Activated T-helper 9 cell treated with anti-CD3 and anti-CD28 coated beads, Interleukin-2, amount 50 U/mL, for 16 hours (primary cell): Measurements from ENCODE around the gene B3GNT3.
"Not testable (repeated sequence)": the region's sequence is repeated elsewhere in the genome, so short reads cannot be mapped to it uniquely, and the experiment has no call there.

Experiments
- DNase-seq: peaks from one replicate; pipeline ENCODE4 v3.0.0-alpha.2; 2020; ENCODE audit warnings: low read depth

The B3GNT3 gene

DNA sequence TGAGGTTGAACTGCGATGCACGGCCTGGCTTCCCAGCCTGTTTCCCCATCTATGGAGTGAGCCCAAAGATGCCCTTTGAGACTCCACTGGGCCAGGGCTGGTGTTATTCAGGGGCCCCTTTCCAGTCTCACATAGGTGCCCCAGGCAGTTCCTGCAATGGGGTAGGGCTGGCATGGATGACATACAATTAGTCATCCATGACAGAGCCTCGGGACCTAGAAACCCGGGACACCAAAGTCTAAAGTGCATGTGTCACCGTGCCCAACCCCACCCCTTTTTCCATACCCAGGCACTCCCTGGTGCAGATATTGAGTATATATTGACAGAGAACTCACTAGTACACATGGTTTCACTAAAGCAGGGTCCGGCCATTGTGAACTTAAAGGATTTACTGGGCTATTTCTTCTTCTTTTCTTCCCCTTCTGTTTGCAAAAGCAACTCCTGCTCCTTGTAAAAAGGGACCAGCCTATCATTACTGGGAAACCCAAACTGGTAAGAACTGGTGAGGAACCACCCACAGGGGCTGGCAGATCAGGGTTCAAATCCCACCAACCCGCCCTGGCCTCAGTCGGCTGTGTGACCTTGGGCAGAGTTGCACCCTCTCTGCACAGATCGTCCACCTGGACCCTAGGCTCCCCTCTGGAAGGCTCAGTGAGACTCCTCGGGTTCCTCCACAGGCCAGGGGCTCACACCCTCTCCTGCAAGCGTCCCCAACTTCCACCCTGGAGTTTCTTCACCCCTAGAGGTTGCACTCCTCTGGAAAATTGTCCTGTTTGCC is 2.7 kb downstream of the B3GNT3 start:
- peak; percentile 27 for DNase-seq

DNA sequence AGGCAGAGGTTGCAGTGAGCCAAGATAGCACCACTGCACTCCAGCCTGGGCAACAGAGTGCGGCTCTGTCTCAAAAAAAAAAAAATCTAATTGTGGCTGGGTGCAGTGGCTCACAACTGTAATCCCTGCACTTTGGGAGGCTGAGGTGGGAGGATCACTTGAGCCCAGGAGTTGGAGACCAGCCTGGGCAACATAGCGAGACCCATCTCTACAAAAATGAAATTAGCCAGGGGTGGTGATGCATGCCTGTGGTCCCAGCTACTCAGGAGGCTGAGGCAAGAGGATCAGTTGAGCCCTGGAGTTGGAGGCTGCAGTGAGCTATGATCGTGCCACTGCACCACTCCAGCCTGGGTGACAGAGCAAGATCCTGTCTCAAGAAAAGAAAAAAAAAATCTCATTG is 3.7 kb downstream of the B3GNT3 start:
- not testable (repeated sequence) for DNase-seq

DNA sequence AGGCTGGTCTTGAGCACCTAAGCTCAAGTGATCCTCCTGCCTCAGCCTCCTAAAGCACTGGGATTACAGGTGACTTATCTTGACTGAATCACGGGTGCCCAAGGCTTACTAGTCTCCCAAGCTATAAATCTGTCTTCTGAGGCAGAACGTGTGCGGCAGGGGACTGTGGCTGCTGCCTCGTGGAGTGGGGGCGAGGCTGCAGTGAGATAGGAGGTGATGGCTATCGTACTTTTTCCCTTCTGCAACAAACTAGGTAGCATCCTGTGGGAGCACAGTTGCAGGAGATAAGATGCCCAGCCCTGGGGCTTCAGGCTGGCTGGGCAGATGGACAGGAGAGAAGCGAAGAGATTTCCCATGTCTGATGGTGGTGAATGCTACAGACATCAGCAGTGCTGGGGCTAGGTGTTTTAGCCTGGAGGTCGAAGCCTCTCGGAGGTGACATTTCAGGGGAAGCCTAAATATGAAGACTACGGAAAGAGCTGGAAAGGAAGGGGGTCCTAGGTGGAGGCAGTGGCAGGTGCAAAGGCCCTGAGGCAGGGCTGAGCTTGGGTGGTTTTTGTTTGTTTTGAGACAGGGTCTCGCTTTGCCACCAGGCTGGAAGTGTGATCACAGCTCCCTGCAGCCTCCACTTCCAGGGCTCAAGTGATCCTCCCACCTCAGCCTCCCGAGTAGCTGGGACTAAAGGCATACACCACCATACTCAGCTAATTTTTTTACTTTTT is 7.4 kb downstream of the B3GNT3 start:
- DNase-seq, result no peak

- DNase-seq, result no peak
These were observed 8.4 kb downstream of the B3GNT3 start for GRCh38 chr19:17803264-17803896.

DNA sequence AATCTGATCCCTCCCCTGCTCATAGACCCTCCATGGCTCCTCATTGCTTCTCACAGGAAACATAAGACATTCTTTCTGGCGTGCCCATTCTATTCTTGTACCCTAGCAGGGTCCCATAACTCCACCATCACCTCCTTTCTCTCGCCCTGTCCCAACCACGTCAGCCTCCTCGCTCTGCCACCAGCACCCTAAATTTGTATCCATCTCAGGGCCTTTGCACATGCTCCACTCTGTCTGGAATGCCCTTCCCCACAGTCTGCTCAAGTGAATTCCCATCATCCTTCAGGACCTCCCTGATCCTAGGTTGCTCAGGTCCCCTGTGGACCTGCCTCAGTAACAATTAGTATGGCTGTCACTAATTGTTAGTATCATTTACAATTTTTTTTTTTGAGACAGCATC is 10.5 kb downstream of the B3GNT3 start:
- no peak for DNase-seq

GRCh38 chr19:17806945-17807344 is 12.0 kb downstream of the B3GNT3 start:
- DNase-seq, result no peak

DNA sequence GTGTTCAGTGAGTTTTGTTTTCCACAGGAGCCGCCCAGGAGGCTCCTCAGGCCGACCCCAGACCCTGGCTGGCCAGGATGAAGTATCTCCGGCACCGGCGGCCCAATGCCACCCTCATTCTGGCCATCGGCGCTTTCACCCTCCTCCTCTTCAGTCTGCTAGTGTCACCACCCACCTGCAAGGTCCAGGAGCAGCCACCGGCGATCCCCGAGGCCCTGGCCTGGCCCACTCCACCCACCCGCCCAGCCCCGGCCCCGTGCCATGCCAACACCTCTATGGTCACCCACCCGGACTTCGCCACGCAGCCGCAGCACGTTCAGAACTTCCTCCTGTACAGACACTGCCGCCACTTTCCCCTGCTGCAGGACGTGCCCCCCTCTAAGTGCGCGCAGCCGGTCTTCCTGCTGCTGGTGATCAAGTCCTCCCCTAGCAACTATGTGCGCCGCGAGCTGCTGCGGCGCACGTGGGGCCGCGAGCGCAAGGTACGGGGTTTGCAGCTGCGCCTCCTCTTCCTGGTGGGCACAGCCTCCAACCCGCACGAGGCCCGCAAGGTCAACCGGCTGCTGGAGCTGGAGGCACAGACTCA is 12.9 kb downstream of the B3GNT3 start:
- DNase-seq, result no peak

GRCh38 chr19:17811103-17811502 is 16.2 kb downstream of the B3GNT3 start:
- no peak for DNase-seq

- no peak for DNase-seq
These were observed 16.7 kb downstream of the B3GNT3 start for GRCh38 chr19:17811681-17812080.

DNA sequence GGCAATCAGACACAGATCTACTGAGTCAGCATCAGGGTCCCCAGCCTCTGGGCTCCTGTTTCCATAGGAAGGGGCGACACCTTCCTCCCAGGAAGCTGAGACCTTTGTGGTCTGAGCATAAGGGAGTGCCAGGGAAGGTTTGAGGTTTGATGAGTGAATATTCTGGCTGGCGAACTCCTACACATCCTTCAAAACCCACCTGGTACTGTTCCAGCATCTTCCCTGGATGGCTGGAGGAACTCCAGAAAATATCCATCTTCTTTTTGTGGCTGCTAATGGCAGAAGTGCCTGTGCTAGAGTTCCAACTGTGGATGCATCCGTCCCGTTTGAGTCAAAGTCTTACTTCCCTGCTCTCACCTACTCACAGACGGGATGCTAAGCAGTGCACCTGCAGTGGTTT is 17.2 kb downstream of the B3GNT3 start:
- DNase-seq, result no peak

- no peak for DNase-seq
These were observed 22.9 kb downstream of the B3GNT3 start for GRCh38 chr19:17817668-17818363.

GRCh38 chr19:17821190-17821589 is 26.3 kb downstream of the B3GNT3 start, which contains the start of gene INSL3:
INSL3 (minus strand) TSS chr19:17821519; CDS start chr19:17821506, 13 bp downstream.
- DNase-seq, result no peak

DNA sequence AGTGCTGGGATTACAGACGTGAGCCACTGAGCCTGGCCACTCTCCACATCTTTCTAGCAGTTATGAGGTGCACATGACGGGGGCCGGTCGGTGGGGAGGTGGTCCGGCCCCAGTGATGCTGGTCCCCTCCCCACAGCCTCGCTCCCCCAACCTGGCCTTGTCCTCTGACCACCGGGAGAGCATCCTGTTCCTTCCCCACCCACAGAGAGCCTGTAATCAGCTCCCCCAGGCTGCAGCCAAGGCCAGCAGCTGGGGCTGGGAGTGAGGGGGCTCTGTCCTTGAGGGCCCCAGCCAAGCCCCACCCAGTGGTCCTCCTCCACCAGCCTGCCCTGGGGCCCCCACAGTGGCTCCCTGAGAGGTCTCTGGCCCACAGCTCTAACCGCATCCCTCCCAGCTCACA is 29.4 kb downstream of the B3GNT3 start:
- DNase-seq, result no peak

DNA sequence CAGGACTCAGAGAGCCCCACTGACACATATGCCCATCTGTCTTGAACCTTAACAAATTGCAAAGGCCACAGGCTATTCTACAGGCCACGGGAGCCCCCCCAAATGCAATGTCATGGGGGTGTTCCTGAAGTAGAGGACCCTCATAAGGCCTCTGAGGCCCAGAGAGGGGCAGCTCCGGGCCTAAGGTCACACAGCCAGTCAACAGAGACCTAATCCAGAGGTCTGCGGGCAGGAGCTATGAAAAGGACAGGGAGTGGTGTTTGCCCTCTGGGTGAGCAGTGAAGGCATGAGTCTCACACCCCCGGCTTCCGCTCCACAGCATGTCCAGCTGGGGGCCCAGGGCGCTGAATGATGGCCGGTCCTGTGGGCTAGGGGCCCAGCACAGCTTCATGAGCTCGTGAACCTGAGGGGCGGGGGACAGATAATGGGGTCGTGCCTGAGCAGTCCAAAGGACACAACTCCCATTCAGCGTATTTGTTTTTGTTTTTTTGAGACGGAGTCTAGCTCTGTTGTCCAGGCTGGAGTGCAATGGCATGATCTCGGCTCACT is 31.6 kb downstream of the B3GNT3 start:
- DNase-seq, result no peak

- DNase-seq, result no peak
These were observed 35.1 kb downstream of the B3GNT3 start for GRCh38 chr19:17829855-17830566.

- DNase-seq, result peak; percentile 19
These were observed 35.9 kb downstream of the B3GNT3 start for GRCh38 chr19:17830567-17831418.

DNA sequence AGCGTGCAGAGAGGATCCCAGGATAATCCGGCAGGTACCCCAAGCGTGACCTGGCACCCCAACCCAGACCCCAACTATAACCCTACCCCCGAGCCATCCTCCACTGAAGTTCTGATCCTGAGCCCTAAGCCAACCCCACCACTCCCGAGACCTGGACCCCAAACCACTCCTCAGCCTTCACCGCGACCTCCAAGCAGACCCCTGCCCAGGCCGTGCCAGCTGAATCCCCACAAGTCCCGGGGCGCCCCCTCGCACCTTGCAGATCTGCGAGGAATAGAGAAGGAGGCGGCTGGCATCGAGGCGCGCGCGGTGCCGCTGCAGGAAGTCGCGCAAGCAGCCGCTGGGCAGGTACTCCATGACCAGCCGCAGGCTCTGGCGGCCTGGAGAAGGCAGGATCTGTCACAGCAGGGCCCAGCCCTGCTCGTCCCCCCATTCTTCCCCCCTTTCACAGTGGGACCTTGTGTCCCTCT is 36.5 kb downstream of the B3GNT3 start:
- no peak for DNase-seq

DNA sequence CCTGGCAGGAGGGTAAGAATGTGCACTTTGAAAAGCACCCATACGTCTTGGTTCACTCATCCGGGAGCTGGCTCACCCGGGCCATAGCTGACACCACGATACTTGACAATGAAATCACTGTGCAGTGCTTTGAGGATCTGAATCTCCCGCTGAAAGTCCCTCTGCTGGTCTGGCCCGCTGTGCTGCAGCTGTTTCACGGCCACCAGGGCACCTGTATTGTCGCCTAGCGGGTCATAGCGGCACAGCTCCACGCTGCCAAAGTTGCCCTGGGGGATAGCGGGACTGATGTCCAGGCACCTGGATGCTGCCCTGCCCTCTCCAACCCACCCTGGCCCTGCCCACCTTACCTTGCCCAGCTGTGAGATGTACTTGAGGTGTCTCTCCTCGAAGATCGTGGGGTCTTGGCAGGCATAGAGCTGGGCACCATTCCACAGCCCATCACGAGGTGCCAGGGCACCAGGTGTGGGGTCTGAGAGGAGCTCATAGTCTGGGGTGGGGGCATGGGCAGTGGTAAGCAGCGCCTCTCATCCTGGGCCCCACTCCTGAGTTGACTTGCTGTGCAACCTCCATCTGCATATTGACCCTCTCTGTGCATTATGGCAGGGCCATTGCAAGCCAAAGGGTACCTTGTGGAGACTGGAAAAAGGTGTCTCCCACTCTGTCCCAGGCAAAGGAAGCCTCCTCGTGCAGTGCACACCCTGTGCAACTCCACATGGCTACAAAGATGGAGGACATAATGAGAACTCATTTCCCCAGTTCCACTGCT is 37.7 kb downstream of the B3GNT3 start:
- DNase-seq, result no peak
